Activated CD4-positive, CD25-positive, alpha-beta regulatory T cell treated with anti-CD3 and anti-CD28 coated beads, Interleukin-2, amount 50 U/mL, for 72 hours (primary cell): ENCODE results near the gene SLC35C1.

ENCODE experiments used
- DNase-seq: peaks from one replicate; pipeline ENCODE4 v3.0.0; 2021

Gene SLC35C1

DNA sequence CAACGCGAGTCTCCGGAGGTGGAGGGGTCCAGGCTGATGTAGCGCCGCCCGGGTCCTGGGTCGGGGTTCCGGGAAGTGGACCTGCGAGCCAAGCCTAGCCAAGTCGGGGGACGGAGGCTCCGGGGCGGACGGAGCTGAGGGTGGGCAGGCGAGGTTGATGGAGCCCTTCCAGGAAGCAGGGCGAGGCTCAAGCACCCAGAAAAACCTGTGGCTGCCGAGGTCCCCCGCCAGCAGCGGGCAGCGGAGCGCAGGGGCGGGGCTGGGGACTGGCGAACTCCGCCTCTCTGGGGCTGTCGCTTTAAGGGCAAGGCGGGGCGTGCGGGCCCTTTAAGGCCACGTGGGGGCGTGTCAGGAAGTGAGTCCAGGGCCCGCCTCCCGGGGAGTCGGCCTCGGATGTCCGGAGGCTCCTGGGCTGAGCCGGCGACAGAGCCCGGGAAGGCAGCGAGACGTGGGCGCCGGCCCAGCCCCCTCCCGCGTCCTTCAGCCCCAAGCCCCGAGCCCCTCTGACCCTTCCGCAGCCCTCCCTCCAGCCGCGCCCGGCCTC is at the start of gene SLC35C1:
Gene SLC35C1, plus strand, starts transcription at position 389 of the 544 bp plus-strand sequence. CDS start 653 bp downstream, outside the sequence.
- DNase-seq = peak; percentile 98

GRCh38 chr11:45755281-45755859 is 49.6 kb upstream of the SLC35C1 start:
- DNase-seq = no peak

GRCh38 chr11:45756384-45757010 is 48.5 kb upstream of the SLC35C1 start:
- no peak for DNase-seq

DNA sequence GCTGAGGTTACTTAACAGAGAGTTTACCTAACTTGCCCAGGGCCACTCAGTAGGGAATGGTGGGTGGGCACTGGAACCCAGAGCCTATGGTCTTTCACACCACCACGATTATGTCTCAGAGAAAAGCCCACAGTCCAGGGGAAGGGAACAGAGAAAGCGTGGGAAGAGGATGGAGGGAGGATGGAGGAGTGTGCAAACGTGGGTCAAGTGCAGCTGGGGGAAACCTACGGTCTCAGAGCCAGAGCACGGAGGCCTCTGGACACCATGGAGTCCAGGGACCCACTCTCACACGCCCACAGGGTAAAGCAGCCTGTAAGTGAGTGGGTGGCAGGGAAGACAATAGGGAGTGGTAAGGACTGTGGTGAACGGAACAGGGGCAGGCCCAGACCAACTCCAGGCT is 47.3 kb upstream of the SLC35C1 start:
- DNase-seq = no peak

GRCh38 chr11:45761659-45762058 is 43.3 kb upstream of the SLC35C1 start:
- no peak for DNase-seq

GRCh38 chr11:45765107-45765668 is 39.8 kb upstream of the SLC35C1 start:
- DNase-seq = no peak

DNA sequence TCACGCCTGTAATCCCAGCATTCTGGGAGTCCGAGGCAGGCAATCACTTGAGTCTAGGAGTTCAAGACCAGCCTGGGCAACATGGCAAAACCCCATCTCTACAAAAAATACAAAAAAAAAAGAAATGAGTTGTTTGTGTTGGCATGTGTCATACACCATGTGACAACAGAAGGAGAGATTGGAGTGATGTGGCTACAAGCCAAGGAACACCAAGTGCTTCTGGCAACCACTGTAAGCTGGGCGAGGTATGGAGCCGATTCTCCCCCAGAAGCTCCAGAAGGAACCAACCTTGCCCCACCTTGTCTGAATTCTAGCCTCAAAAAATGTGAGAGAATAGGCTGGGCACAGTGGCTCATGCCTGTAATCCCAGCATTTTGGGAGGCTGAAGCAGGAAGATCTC is 39.1 kb upstream of the SLC35C1 start:
- DNase-seq = no peak

DNA sequence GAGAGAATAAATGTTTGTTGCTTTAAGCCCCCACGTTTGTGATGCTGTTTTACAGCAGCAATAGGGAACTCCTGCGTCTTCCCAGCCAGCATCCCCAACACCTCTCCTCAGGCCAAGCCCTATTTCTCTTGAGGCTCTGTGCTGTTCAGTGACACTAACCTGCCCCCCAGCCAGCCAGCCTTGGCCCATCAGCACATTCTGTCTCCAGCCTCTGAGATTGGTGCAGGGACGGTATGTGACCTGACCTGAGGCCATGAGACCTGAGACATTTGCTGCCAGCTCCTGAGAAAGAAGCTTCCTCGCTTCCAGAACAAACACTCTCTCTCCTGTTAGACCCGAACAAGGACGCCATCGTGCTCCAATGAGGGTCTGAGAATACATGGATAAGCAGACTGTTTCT is 38.5 kb upstream of the SLC35C1 start:
- DNase-seq = no peak

DNA sequence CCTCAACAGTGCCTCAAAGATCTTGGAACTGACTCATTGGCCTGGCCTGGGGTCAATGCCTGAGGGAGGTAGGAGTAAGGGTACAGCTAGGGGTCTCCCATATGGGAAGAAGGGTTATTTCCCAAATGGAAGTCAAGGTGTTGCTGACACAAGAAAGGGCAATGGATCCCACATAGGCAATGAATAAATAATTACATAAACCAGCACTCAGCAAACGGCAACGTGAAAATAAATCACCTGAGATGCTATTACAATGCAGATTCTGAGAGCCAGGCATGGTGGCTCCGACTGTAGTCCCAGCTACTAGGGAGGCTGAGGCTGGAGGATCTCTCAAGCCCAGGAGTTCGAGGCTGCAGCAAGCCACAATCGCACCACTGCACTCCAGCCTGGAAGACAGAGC is 36.5 kb upstream of the SLC35C1 start:
- DNase-seq = no peak

- no peak for DNase-seq
Measured at GRCh38 chr11:45769960-45770359, 35.0 kb upstream of the SLC35C1 start.

DNA sequence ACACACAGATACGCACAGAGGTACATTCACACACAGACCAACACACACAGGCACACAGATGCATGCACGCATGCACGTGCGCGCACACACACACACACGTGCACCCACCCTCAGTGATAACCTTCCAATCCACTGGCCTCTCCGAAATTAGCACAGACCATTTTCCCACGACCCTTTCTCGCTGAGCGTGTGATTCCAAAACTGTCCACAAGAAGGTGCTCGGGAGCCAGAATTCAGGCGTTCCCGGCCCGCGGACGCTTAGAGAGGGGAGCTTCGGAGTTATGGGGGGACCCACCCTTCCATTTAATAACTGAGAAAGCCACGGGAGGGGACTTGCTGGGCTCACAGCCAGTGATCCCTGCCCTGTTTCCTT is 33.8 kb upstream of the SLC35C1 start:
- peak; percentile 78 for DNase-seq

DNA sequence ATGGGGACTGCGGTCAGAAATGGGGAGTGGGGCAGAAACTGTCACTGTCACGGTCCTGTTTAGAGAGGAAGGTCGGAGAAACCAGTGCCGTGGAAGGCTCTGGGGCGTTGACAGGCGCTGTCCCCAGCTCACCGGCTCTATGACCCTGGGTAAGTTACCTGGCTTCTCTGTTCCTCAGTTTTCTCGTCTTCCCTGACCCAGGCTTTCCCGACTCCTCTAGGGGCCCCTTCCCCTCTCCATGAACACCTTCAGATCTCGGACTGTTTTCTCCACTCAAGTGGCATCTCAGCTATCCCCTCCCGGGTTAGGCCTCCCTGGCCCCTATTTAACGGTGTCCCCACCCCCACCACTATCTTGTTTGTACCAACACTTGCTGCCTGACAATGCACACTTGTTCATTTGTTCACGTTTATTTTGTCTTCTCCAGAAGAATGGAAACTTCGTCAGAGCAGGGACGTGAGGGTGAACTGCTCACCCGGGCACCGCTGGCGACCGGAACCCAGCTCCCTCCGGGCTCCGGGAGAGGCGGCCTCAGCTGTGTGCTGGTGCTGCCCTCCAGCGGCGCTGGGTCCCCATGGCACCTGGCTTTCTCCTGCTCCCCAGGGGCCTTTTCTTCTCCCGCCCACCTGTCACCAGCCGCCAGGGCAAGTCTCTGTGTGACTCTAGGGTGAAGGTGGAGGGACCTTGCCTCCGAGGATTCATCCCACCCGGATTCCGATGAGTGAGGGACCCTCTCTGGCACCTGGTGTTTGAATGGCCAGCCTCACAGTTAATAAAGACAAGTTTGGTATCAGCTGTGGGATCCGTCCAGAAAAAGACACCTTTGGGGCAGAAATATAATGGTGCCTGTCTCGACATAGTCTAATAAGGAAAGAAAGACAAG is 33.1 kb upstream of the SLC35C1 start:
- DNase-seq = peak; percentile 89

- no peak for DNase-seq
Measured at GRCh38 chr11:45772449-45772774, 32.5 kb upstream of the SLC35C1 start.

DNA sequence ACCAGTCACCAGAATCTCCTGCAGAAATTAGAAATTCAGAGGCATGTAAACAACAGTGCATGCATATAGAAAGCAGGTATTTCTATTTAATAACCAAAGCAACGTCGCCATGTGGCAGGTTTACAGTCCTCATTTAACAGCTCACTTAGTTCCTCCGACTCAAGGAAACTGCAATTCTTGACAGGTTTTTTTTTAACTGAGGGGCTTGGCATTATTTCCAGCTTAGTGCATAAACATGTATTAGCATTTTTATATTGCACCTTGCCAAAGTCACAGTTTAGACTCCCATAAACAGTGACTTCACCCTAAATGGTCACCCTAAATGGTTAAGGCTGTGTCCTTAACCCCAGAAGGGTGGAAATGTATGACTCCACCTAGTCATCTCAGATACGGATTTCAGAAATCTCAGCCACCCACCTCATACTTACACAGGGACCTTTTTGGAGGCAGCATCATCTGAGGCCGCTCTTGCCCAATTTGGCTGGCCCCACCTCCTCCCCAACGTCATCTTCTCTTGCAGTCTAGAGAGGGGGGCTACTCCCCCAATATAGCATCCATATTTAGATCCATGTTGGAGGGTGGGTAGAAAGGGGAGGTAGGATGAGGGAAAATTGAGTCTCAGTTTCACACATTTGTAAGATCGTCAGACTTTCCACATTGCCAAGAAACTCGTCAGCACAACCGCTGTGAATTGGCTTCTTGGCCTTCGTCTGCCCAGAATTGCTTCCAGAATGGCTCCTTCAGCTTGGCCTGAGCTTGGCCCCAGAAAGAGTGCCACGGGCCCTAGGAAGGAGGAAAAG is 31.8 kb upstream of the SLC35C1 start:
- no peak for DNase-seq

DNA sequence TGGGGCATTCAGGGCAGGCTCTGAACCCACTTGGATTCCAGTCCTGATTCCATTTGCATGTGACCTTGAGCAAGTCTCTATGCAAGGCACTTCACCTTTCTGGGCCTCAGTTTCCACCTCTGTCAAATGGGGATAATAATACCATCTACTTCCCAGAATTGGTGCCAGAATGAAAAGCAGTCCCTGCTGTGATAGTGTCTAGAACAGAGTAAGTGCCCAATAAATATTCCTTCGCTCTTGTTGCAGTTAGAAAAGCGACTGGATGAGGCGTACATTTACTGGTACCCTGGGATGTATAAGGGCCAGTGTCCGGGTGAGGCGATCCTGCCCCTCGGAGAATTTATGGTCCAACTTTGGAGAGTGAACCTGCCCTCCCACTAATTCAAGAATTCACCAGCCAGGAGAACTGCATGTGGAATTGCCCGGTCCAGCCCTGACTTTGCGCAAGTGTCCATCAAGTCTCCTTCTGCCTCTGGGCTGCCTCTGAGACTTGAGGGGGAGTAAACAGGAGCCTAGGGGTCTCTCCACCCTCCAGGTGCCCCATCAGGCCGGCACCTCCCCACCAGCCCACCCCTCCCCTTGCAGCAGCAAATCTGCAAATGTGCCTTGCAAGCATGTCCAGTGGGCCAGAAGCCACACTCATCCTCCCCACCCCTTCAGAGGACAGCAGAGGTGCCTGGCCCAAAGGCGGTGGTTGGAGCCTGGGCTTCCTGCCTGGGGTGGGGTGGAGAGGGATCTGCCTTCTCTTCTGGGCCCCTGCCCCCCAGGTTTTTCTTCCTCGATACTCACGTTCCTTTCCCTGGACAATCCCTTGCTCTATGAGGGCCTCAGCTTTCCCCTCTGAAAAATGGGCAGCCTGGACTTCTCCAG is 30.9 kb upstream of the SLC35C1 start:
- no peak for DNase-seq

GRCh38 chr11:45774786-45775185 is 30.2 kb upstream of the SLC35C1 start:
- DNase-seq = no peak

DNA sequence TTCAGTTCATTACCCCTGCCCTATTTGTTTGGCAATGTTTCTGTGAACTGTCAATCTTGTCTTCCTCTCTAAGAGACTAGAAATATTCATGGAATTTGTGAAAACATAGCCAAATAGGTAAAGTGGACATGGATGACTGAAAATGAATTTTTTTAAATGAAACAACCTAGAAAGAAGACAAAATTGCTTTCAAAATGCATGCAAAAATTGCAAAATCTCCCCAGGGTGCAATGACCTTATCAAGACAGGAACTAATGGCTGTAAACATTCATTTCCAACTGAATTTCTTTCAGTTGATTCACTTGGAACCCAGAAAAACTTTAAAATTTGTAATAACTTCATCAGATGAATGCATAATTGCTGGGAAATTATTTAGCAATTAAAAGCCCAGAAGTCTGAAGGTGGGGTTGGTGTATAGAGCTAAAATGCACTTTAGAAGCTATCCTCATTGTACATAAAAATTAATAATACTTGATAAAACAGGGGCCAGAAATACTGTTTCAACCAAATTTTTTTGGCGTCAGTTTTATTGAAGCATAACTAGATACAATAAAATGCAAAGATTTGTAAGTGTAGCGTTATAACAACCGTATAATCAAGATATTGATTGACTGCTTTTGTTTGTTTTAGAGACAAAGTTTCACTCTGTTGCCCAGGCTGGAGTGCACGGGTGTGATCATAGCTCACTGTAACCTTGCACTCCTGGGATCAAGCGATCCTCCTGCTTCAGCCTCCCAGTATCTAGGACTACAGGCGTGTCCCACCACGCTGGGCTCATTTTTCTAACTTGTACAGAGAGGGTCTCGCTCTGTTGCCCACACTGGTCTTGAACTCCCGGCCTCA is 27.6 kb upstream of the SLC35C1 start:
- DNase-seq = no peak

DNA sequence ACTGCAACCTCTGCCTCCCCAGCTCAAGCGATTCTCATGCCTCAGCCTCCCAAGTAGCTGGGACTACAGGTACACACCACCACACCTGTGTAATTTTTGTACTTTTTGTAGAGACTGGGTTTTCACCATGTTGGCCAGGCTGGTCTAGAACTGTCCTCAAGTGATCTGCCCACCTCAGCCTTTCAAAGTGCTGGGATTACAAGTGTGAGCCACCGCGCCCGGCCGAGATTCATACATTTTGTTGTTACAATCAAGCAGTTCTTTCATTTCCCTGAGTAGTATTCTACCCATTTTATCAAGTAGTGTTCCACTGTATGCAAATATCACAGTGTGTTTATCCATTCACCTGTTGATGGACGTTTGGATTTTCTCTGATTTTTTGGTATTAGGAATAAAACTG is 26.6 kb upstream of the SLC35C1 start:
- DNase-seq = no peak

GRCh38 chr11:45779602-45780001 is 25.3 kb upstream of the SLC35C1 start:
- no peak for DNase-seq

GRCh38 chr11:45786272-45786671 is 18.7 kb upstream of the SLC35C1 start:
- no peak for DNase-seq

- DNase-seq = no peak
Measured at GRCh38 chr11:45788887-45789286, 16.1 kb upstream of the SLC35C1 start.
